ENCODE data around the gene TMEM158. TPM values are rescaled to one million over a fixed set of nuclear protein-coding genes. Genes with fewer than 3 reads are reported as not detected.

The TMEM158 gene
- under 1 TPM; 0.13 to 0.26 (median 0.16) TPM for total RNA-seq
- total RNA-seq (2013), result not detected
- 0 to 1.5 (median 0.05) reads per million in 29 experiments for total RNA-seq

DNA sequence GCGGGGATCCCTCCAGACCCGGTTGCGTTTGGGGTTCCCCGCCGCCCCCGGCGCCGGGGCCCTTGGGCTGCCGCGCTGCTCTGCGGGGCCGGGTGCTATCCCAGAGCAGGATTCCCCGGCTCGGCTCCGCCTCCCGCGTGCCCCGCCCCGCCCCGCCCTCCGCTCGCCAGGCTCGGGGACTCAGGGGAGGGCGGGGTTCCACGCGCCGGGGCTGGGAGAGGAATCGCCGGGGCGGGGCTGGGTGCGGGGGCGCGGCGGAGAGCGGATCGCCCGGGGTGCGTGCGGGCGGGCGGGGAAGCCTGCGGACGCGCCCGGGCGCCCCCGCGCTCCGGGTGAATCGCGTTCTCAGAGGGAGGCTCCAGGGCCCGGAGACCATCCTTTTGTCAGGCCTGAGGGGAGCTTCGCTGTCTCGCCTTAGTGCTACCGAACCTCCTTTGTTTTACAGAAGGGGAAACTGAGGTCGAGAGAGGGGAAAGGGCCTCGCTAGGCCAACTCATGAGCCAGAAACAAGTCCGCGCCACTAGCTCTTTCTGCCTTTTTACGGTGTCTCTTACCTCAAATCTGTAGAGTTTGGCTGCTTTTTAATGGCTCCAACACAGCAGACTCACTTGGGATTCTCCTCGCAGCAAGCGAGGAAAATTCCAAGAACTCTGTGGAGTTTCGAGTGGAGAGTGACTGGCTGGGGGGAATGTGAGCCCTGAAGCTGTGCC, at the start of gene TMEM158:
Gene TMEM158 (minus strand): TSS at position 82 of the 710 bp plus-strand sequence. CDS start 260 bp downstream, outside the sequence.
- Histone ChIP-seq H3K9me3 (no peaks in the 10 kb centered on the region), H3K27me3 (replicated peaks in 1 of 2; ENCODE audit: control insufficient read depth in 2 of 2, extremely low read depth in 1 of 2, insufficient read depth in 2 of 2, low read length in 1 of 2) (peaks cover 7 to 62% of the 10 kb centered on the region in 2 experiments), H3K27ac (ENCODE audit: low read length) (no peak within 1 kb of the TSS), H3K4me1 (ENCODE audit: control insufficient read depth in 1 of 2, extremely low read depth in 1 of 2, insufficient read depth in 2 of 2, low read length in 2 of 2) (peaks cover 3 to 13% of the 10 kb centered on the region in 2 experiments), H3K4me3 (ENCODE audit: control insufficient read depth in 1 of 2, extremely low read depth in 1 of 2, low read length in 1 of 2) (peak within 1 kb of the TSS in 1 of 2 donors; percentile 68), H3K36me3 (ENCODE audit: control insufficient read depth in 2 of 2, extremely low read depth in 1 of 2, insufficient read depth in 1 of 2, low read length in 1 of 2) (no peaks in the 10 kb centered on the region)
- Mint-ChIP-seq H3K27ac (no peak within 1 kb of the TSS), H3K27me3 (peaks cover 73 to 77% of the 10 kb centered on the region in 2 donors), H3K36me3 (no peaks in the 10 kb centered on the region), H3K9me3 (no peaks in the 10 kb centered on the region), H3K4me3 (peak within 1 kb of the TSS; percentile 59 to 87 (median 73)), H3K4me1 (peaks cover 14 to 16% (median 14%) of the 10 kb centered on the region in 3 donors)
- DNase-seq (peak; percentile 24 to 83 (median 47)), ATAC-seq (replicated peaks in 1 of 4) (peak; percentile 79 to 90 (median 80))
- ChIA-PET POLR2A (no interaction called here), CTCF (interaction anchor here in 1 of 2 donors (1.1 kb wide), 1 partner anchor 189 kb away, joined by 3 read pairs; no protein-coding TSS in a partner anchor)
- WGBS (ENCODE audit: insufficient coverage), result 2% methylated on average over 61 of the region's 63 CpGs

DNA sequence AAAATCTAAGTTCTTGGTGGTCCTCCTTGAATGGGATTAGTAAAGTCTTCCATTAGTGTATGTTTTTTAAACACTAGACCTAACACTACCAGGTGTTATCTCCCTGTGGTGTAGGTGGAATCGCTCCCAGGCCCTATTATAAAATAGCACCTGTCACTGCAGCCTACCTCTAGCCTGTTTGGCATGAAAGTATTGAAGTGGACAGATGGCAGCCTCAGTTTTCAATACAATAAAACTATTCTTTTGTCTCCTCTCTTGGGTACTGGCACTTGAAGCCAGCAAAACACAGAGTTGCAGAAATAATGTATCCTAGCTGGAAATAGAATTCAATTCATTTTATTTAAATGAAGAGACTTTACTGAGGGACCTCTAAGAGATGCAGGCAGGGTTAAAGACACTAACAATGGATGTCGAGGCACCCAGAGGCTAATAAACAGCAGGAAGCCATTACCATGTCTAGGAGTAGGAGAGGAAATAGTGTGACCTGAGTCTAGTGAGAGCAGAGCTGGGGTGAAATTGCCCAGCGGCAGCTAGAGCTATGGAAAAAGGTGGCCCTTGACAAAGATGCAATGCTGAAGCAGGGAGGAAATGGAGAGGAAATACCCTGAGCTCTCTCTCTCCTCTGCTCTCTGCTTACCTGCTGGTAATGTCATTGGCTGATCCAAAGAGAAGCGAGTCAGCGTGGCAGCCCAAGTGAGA, 49.1 kb upstream of the TMEM158 start:
- Mint-ChIP-seq H3K27me3 (peaks cover 15 to 31% of the 10 kb centered on the region in 2 donors), H3K4me1 (no peaks in the 10 kb centered on the region), H3K36me3 (no peaks in the 10 kb centered on the region), H3K27ac (no peak overlapping the region), H3K9me3 (peaks cover 10 to 29% (median 12%) of the 10 kb centered on the region in 3 donors), H3K4me3 (no peak overlapping the region)
- ChIA-PET POLR2A (no interaction called here), CTCF (no interaction called here)
- WGBS (ENCODE audit: insufficient coverage), result 63% methylated on average over 2 of the region's 5 CpGs
- ATAC-seq (replicated peaks in 1 of 4) (no peak), DNase-seq (no peak)
- Histone ChIP-seq H3K27me3 (replicated peaks in 1 of 2; ENCODE audit: control insufficient read depth in 2 of 2, extremely low read depth in 1 of 2, insufficient read depth in 2 of 2, low read length in 1 of 2) (peaks cover 0 to 20% of the 10 kb centered on the region in 2 experiments), H3K4me3 (ENCODE audit: control insufficient read depth in 1 of 2, extremely low read depth in 1 of 2, low read length in 1 of 2) (no peak overlapping the region), H3K36me3 (ENCODE audit: control insufficient read depth in 2 of 2, extremely low read depth in 1 of 2, insufficient read depth in 1 of 2, low read length in 1 of 2) (no peaks in the 10 kb centered on the region), H3K9me3 (no peaks in the 10 kb centered on the region), H3K27ac (ENCODE audit: low read length) (no peak overlapping the region), H3K4me1 (ENCODE audit: control insufficient read depth in 1 of 2, extremely low read depth in 1 of 2, insufficient read depth in 2 of 2, low read length in 2 of 2) (no peaks in the 10 kb centered on the region)

DNA sequence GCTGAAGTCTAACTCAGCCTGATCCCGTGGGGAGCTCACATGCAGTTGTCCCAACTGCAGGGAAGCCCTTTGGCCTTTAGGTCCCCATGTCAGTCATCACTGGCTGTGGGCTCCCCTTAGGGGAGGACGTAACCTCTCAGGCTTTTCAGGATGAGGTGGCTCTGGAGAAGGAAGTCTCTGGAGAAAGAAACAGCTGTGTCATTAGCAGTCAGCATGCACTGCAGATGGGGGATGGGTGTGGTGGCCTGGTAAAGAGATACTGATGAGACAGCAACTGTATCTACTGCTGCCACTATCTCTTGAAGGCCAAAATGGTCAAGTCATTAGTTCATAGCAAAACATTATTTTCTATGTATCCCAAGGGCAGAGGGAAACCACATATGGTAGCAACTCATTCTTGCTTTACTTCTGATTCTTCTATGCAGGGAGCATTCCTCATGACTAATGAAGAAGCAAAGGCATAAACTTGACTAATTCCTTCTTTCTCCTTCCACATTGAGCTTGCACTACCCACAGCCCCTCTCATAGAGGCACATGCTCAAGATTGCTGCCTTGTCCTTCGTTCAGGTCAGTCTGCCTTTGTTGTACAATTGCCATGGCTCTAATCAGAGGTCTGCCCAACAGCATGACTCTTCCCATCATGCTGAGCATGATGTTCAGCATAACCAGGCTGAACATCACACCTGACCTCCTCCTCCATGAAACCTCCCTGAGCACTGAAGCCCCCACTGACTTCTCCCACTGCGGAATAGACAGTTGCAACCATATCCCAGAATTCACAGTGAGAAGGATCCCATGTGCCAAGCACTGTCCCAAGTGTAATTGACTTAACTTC, 47.8 kb upstream of the TMEM158 start:
- no peaks in the 10 kb centered on the region for H3K4me1 ChIP-seq (ENCODE audit: control insufficient read depth in 1 of 2, extremely low read depth in 1 of 2, insufficient read depth in 2 of 2, low read length in 2 of 2)
- no peak overlapping the region for H3K27ac ChIP-seq (ENCODE audit: low read length)
- H3K36me3 ChIP-seq (ENCODE audit: control insufficient read depth in 2 of 2, extremely low read depth in 1 of 2, insufficient read depth in 1 of 2, low read length in 1 of 2), result no peaks in the 10 kb centered on the region
- H3K27ac Mint-ChIP-seq, result no peak overlapping the region
- DNase-seq, result no peak
- no peak for ATAC-seq (replicated peaks in 1 of 4)
- H3K4me3 Mint-ChIP-seq, result no peak overlapping the region
- no peak overlapping the region for H3K4me3 ChIP-seq (ENCODE audit: control insufficient read depth in 1 of 2, extremely low read depth in 1 of 2, low read length in 1 of 2)
- H3K27me3 ChIP-seq (replicated peaks in 1 of 2; ENCODE audit: control insufficient read depth in 2 of 2, extremely low read depth in 1 of 2, insufficient read depth in 2 of 2, low read length in 1 of 2), result peaks cover 0 to 24% of the 10 kb centered on the region in 2 experiments
- peaks cover 6 to 18% (median 12%) of the 10 kb centered on the region in 3 donors for H3K9me3 Mint-ChIP-seq
- peaks cover 22 to 33% of the 10 kb centered on the region in 2 donors for H3K27me3 Mint-ChIP-seq
- ChIA-PET CTCF (no interaction called here), POLR2A (no interaction called here)
- no peaks in the 10 kb centered on the region for H3K36me3 Mint-ChIP-seq
- H3K9me3 ChIP-seq, result no peaks in the 10 kb centered on the region
- WGBS (ENCODE audit: insufficient coverage), result 59% methylated on average over 2 of the region's 4 CpGs
- no peaks in the 10 kb centered on the region for H3K4me1 Mint-ChIP-seq

DNA sequence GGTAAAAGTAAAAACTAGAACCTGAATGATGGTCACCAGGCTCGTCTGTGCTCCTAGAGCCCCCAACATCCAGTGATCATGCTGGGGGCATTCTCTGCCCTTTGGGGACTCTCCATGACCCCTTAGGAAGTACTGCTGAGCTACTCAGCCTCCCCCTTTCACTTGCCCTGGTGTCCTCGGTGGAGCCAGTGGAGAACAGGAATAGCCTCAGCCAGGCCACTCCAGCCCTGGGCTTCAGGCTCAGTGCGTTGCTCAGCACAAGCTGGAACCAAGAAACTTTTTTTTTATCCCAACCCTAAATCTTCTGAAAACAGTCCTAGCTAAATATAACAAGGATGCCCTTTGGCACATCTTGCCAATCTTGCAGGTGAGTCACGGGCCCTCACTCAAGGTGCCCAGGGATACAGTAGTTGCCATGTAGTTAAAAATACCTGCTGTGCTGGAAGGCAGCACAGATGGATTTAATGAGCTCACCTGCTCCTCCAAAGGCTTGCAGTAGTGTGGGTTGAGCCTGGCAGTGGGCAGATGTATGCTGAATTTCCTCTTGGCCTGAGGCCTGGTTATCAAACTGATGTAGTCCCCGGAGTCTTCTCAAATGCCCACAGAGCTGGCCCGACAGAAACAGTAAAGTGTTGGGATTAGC, 46.9 kb upstream of the TMEM158 start:
- no peak overlapping the region for H3K4me3 ChIP-seq (ENCODE audit: control insufficient read depth in 1 of 2, extremely low read depth in 1 of 2, low read length in 1 of 2)
- H3K27ac ChIP-seq (ENCODE audit: low read length), result no peak overlapping the region
- ChIA-PET CTCF (no interaction called here), POLR2A (no interaction called here)
- DNase-seq, result no peak
- H3K36me3 Mint-ChIP-seq, result no peaks in the 10 kb centered on the region
- no peaks in the 10 kb centered on the region for H3K4me1 ChIP-seq (ENCODE audit: control insufficient read depth in 1 of 2, extremely low read depth in 1 of 2, insufficient read depth in 2 of 2, low read length in 2 of 2)
- no peak overlapping the region for H3K4me3 Mint-ChIP-seq
- 61% methylated on average over 2 of the region's 6 CpGs for WGBS (ENCODE audit: insufficient coverage)
- no peak overlapping the region for H3K27ac Mint-ChIP-seq
- peaks cover 5 to 14% (median 7%) of the 10 kb centered on the region in 3 donors for H3K9me3 Mint-ChIP-seq
- H3K27me3 ChIP-seq (replicated peaks in 1 of 2; ENCODE audit: control insufficient read depth in 2 of 2, extremely low read depth in 1 of 2, insufficient read depth in 2 of 2, low read length in 1 of 2), result peaks cover 0 to 24% of the 10 kb centered on the region in 2 experiments
- no peaks in the 10 kb centered on the region for H3K36me3 ChIP-seq (ENCODE audit: control insufficient read depth in 2 of 2, extremely low read depth in 1 of 2, insufficient read depth in 1 of 2, low read length in 1 of 2)
- H3K9me3 ChIP-seq, result no peaks in the 10 kb centered on the region
- peaks cover 22 to 38% of the 10 kb centered on the region in 2 donors for H3K27me3 Mint-ChIP-seq
- no peaks in the 10 kb centered on the region for H3K4me1 Mint-ChIP-seq
- no peak for ATAC-seq (replicated peaks in 1 of 4)

DNA sequence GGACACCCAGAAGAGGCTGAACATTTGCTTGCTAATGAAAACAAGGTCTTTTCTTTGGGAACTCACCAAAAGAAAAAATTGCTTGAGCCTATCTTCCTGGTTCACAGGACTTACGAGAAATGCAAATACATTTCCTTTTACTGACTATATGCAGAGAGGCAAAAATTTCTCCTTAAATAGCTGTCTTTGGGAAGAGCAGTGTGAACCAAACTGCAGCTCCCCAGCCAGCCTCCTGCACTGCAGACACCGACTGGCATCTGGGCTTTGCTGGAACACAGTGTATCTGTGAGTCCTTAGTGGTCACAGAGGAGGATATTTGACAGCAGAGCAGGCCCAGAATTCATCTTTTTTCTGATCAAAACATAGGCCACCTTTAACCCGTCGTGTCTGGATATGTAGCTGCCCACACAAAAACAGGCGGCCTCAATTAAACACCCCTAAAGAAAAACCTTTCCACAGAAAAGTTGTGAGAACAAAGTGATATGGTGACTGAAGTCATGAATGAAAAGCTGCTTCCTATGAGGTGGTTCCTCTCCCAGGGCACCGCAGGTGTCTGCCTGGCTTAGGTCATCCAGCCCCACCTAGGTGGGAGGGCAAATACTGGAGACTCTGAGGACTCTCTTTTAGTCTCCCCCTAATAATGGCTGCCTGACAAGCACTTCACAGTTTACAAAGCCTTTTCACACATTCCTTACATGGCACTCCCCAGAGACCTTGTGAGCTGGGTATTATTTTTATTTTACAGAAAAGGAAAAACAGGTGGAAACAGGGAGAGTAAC, 46.1 kb upstream of the TMEM158 start:
- Mint-ChIP-seq H3K27me3 (peaks cover 22 to 38% of the 10 kb centered on the region in 2 donors), H3K4me1 (no peaks in the 10 kb centered on the region), H3K36me3 (no peaks in the 10 kb centered on the region), H3K27ac (no peak overlapping the region), H3K9me3 (peaks cover 1 to 6% (median 5%) of the 10 kb centered on the region in 3 donors), H3K4me3 (no peak overlapping the region)
- no CpG with 5 or more reads among the region's 6 CpGs for whole genome bisulfite sequencing (ENCODE audit: insufficient coverage)
- no peaks in the 10 kb centered on the region for H3K9me3 ChIP-seq
- no peaks in the 10 kb centered on the region for H3K4me1 ChIP-seq (ENCODE audit: control insufficient read depth in 1 of 2, extremely low read depth in 1 of 2, insufficient read depth in 2 of 2, low read length in 2 of 2)
- peaks cover 0 to 24% of the 10 kb centered on the region in 2 experiments for H3K27me3 ChIP-seq (replicated peaks in 1 of 2; ENCODE audit: control insufficient read depth in 2 of 2, extremely low read depth in 1 of 2, insufficient read depth in 2 of 2, low read length in 1 of 2)
- ChIA-PET POLR2A (no interaction called here), CTCF (no interaction called here)
- H3K36me3 ChIP-seq (ENCODE audit: control insufficient read depth in 2 of 2, extremely low read depth in 1 of 2, insufficient read depth in 1 of 2, low read length in 1 of 2), result no peaks in the 10 kb centered on the region
- DNase-seq (no peak), ATAC-seq (replicated peaks in 1 of 4) (no peak)
- H3K4me3 ChIP-seq (ENCODE audit: control insufficient read depth in 1 of 2, extremely low read depth in 1 of 2, low read length in 1 of 2), result no peak overlapping the region
- H3K27ac ChIP-seq (ENCODE audit: low read length), result no peak overlapping the region
